Osteocyte (in vitro differentiated cells): ENCODE data around the gene DNM2. TPM values are rescaled to one million over a fixed set of nuclear protein-coding genes. Genes with fewer than 3 reads are reported as not detected.
A peak's percentile ranks its signal among the peaks of the same experiment; 100 is the strongest.

Experiments used
- DNase-seq: peaks from one replicate; pipeline ENCODE4 v3.0.0; 2021; ENCODE audit warnings: mixed read lengths; ENCODE audit not compliant: unreplicated experiment; ENCODE audit errors: extremely low spot score
- H3K27ac Mint-ChIP-seq: one replicate; pipeline ENCODE4 v1.8.0; 2021; ENCODE audit warnings: mild to moderate bottlenecking, mixed read lengths; ENCODE audit not compliant: unreplicated experiment
- H3K27me3 Mint-ChIP-seq: one replicate; pipeline ENCODE4 v1.8.0; 2021; ENCODE audit warnings: mixed read lengths; ENCODE audit not compliant: unreplicated experiment
- H3K36me3 Mint-ChIP-seq: one replicate; pipeline ENCODE4 v1.8.0; 2021; ENCODE audit warnings: mixed read lengths; ENCODE audit not compliant: unreplicated experiment
- H3K4me1 Mint-ChIP-seq: one replicate; pipeline ENCODE4 v1.8.0; 2021; ENCODE audit warnings: mixed read lengths; ENCODE audit not compliant: unreplicated experiment
- H3K4me3 Mint-ChIP-seq: one replicate; pipeline ENCODE4 v1.8.0; 2021; ENCODE audit warnings: mild to moderate bottlenecking, moderate library complexity, mixed read lengths; ENCODE audit not compliant: unreplicated experiment
- H3K9me3 Mint-ChIP-seq: one replicate; pipeline ENCODE4 v1.8.0; 2021; ENCODE audit warnings: mixed read lengths; ENCODE audit not compliant: unreplicated experiment
- total RNA-seq: library from RNA; stranded (reverse); gene quantifications from 2 replicates; pipeline ENCODE4 v1.2.1, GENCODE V29; 2021
- TF ChIP-seq, protein P1 (sequence below): fragments of 200-600 bp; sonication (generic); IDR thresholded peaks from 2 replicates; pipeline ENCODE4 v1.5.0; 2021; ENCODE audit warnings: antibody characterized with exemption, mild to moderate bottlenecking, moderate library complexity

DNM2 gene
- total RNA-seq, 1 donor from 2014 or later, result 157 TPM

DNA sequence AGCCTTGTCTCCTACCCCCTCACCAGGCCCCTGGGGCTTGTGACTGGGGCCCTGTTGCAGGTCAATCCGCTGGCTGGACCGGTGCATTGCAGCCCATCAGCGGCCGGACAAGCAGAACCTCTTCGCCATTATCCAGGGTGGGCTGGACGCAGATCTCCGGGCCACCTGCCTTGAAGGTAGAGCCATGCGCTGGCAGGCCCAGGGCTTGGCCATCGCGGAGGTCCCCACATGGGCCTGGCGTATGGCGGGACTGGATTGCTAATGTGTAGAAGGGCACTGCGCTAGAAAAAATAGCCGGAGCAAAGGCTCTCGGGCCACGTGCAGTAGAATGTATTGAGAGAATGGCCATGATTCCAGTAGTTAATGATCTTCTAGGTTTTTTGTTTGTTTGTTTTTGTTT, 10.4 kb upstream of the DNM2 start:
- Mint-ChIP-seq H3K36me3 (no peaks in the 10 kb centered on the region), H3K4me1 (no peaks in the 10 kb centered on the region), H3K27me3 (no peaks in the 10 kb centered on the region), H3K4me3 (no peak overlapping the region), H3K9me3 (no peaks in the 10 kb centered on the region), H3K27ac (no peak overlapping the region)
- TF ChIP-seq, protein P1, sequence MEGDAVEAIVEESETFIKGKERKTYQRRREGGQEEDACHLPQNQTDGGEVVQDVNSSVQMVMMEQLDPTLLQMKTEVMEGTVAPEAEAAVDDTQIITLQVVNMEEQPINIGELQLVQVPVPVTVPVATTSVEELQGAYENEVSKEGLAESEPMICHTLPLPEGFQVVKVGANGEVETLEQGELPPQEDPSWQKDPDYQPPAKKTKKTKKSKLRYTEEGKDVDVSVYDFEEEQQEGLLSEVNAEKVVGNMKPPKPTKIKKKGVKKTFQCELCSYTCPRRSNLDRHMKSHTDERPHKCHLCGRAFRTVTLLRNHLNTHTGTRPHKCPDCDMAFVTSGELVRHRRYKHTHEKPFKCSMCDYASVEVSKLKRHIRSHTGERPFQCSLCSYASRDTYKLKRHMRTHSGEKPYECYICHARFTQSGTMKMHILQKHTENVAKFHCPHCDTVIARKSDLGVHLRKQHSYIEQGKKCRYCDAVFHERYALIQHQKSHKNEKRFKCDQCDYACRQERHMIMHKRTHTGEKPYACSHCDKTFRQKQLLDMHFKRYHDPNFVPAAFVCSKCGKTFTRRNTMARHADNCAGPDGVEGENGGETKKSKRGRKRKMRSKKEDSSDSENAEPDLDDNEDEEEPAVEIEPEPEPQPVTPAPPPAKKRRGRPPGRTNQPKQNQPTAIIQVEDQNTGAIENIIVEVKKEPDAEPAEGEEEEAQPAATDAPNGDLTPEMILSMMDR, result no peak
- no peak for DNase-seq

DNA sequence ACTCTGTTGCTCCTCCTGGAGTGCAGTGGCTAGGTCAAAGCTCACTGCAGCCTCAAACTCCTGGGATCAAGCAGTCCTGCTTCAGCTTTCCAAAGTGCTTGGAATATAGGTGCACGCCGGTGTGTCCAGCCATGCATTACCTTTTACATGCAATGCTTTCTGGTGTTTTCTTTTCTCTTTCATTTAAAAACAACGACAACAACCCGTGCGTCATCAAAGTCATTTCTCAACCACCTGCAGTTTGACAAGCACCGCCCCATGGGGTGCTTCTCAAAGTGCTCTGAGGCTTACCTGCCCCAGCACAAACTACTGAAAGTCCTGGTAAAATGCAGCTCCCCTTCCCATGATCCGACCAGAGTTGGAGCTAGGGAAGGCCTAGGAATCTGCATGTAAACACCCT, 9.6 kb upstream of the DNM2 start:
- no peaks in the 10 kb centered on the region for H3K36me3 Mint-ChIP-seq
- no peaks in the 10 kb centered on the region for H3K27me3 Mint-ChIP-seq
- DNase-seq, result no peak
- TF ChIP-seq, protein P1, result no peak
- H3K27ac Mint-ChIP-seq, result no peak overlapping the region
- H3K9me3 Mint-ChIP-seq, result no peaks in the 10 kb centered on the region
- H3K4me1 Mint-ChIP-seq, result no peaks in the 10 kb centered on the region
- no peak overlapping the region for H3K4me3 Mint-ChIP-seq

DNA sequence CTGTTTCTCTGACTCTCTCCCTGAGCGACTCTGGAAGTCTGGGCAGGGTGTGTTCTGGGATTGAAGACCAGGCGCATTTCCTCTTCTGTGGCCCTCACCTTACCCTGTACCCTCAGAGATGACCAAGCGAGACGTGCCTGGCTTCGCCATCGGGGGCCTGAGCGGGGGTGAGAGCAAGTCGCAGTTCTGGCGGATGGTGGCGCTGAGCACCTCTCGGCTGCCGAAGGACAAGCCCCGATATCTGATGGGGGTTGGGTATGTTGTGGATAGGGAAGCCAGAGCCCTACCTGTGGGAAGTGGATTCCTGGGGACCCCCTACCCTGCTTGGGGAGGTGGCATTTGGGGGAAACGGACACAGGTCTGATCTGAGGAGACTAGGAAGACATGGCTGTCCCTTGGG, 5.8 kb upstream of the DNM2 start:
- H3K27me3 Mint-ChIP-seq, result no peaks in the 10 kb centered on the region
- no peaks in the 10 kb centered on the region for H3K9me3 Mint-ChIP-seq
- DNase-seq, result no peak
- no peak overlapping the region for H3K4me3 Mint-ChIP-seq
- TF ChIP-seq, protein P1, result no peak
- peaks cover 4% of the 10 kb centered on the region for H3K36me3 Mint-ChIP-seq
- H3K4me1 Mint-ChIP-seq, result peaks cover 3% of the 10 kb centered on the region
- H3K27ac Mint-ChIP-seq, result peak overlapping the region; percentile 4

DNA sequence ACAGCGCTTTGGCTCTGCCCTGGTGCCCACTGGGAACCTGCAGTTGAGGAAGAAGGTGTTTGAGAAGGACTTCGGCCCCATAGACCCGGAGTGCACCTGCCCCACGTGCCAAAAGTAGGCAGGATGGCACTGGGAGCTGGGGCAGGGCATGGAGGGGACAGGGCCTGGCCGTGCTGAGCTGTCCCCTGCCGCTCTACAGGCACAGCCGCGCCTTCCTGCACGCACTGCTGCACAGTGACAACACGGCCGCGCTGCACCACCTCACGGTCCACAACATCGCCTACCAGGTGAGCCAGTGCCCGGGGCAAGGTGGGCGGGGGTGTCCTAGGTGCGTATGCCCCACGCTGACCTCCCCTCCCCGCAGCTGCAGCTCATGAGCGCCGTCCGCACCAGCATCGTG, 5.1 kb upstream of the DNM2 start:
- H3K36me3 Mint-ChIP-seq, result peaks cover 4% of the 10 kb centered on the region
- TF ChIP-seq, protein P1, result no peak
- H3K4me3 Mint-ChIP-seq, result no peak overlapping the region
- H3K27ac Mint-ChIP-seq, result no peak overlapping the region
- no peak for DNase-seq
- H3K4me1 Mint-ChIP-seq, result peaks cover 6% of the 10 kb centered on the region
- no peaks in the 10 kb centered on the region for H3K27me3 Mint-ChIP-seq
- H3K9me3 Mint-ChIP-seq, result no peaks in the 10 kb centered on the region

DNA sequence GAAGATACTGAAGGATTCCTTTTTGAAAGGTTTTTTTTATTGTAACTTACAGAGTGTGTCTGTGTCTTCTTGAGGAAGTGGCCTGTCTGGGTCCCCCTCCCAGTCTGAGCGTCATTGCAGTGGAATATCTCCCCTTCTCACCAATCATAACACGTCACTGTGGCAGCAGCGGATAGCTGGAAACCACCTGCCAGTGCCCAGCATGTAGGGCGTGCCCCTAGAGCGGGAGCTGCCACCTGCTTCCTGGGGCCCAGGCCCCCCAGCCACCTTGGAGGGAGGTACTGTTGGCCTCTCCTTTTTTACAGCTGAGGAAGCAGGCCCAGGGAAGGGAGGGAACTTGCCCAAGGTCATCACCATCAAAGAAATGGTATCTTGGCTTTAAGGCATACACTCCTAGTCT, 4.6 kb upstream of the DNM2 start:
- TF ChIP-seq, protein P1, result no peak
- peaks cover 4% of the 10 kb centered on the region for H3K36me3 Mint-ChIP-seq
- DNase-seq, result no peak
- H3K4me1 Mint-ChIP-seq, result peaks cover 6% of the 10 kb centered on the region
- H3K4me3 Mint-ChIP-seq, result no peak overlapping the region
- H3K9me3 Mint-ChIP-seq, result no peaks in the 10 kb centered on the region
- H3K27ac Mint-ChIP-seq, result no peak overlapping the region
- H3K27me3 Mint-ChIP-seq, result no peaks in the 10 kb centered on the region
